ENCODE results near the gene RANBP3. TPM values are rescaled to one million over a fixed set of nuclear protein-coding genes. Genes with fewer than 3 reads are reported as not detected.

Gene RANBP3
- polyA plus RNA-seq, 1 of the 3 experiments (the other 2 are of a cell fraction) = 84.0 TPM

DNA sequence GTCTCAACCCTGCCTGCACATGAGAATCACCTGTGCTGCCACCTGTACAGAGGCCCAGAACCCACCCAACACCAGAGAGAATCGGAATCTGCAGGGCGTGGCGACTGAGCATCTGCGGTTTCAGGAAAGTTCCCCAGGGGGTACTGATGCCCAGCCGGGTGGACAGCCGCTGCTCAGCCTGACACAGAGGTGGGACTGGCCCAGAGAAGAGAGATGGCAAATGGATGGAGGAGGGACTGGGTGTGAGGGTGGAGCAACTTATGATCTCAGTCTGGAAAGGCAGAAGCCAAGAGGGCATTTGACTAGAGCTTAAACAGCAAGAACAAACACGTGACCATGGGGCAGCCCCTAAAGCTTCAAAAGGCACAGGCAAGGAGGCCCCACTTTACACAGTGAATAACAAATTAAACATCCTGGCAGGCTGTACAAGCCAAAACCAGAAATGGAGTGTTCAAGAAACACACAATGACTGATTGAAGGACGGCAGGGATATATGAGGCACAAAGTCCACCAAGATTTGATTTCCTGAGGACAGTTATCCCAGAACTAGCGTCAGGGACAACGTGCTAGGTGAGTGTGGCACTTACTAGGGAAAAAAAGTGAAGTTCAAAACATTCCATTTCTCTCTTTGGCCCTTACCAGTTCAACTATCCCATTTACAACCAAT lies 3.1 kb downstream of the RANBP3 start (continued):
- TF ChIP-seq, protein P1, sequence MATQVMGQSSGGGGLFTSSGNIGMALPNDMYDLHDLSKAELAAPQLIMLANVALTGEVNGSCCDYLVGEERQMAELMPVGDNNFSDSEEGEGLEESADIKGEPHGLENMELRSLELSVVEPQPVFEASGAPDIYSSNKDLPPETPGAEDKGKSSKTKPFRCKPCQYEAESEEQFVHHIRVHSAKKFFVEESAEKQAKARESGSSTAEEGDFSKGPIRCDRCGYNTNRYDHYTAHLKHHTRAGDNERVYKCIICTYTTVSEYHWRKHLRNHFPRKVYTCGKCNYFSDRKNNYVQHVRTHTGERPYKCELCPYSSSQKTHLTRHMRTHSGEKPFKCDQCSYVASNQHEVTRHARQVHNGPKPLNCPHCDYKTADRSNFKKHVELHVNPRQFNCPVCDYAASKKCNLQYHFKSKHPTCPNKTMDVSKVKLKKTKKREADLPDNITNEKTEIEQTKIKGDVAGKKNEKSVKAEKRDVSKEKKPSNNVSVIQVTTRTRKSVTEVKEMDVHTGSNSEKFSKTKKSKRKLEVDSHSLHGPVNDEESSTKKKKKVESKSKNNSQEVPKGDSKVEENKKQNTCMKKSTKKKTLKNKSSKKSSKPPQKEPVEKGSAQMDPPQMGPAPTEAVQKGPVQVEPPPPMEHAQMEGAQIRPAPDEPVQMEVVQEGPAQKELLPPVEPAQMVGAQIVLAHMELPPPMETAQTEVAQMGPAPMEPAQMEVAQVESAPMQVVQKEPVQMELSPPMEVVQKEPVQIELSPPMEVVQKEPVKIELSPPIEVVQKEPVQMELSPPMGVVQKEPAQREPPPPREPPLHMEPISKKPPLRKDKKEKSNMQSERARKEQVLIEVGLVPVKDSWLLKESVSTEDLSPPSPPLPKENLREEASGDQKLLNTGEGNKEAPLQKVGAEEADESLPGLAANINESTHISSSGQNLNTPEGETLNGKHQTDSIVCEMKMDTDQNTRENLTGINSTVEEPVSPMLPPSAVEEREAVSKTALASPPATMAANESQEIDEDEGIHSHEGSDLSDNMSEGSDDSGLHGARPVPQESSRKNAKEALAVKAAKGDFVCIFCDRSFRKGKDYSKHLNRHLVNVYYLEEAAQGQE (IDR thresholded peaks at IDR 0.05; ENCODE audit: low read depth, low read length) = no peak
- TF ChIP-seq, protein P2, sequence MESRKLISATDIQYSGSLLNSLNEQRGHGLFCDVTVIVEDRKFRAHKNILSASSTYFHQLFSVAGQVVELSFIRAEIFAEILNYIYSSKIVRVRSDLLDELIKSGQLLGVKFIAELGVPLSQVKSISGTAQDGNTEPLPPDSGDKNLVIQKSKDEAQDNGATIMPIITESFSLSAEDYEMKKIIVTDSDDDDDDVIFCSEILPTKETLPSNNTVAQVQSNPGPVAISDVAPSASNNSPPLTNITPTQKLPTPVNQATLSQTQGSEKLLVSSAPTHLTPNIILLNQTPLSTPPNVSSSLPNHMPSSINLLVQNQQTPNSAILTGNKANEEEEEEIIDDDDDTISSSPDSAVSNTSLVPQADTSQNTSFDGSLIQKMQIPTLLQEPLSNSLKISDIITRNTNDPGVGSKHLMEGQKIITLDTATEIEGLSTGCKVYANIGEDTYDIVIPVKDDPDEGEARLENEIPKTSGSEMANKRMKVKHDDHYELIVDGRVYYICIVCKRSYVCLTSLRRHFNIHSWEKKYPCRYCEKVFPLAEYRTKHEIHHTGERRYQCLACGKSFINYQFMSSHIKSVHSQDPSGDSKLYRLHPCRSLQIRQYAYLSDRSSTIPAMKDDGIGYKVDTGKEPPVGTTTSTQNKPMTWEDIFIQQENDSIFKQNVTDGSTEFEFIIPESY (IDR thresholded peaks at IDR 0.05; ENCODE audit: borderline replicate concordance, low read depth) = no peak

DNA sequence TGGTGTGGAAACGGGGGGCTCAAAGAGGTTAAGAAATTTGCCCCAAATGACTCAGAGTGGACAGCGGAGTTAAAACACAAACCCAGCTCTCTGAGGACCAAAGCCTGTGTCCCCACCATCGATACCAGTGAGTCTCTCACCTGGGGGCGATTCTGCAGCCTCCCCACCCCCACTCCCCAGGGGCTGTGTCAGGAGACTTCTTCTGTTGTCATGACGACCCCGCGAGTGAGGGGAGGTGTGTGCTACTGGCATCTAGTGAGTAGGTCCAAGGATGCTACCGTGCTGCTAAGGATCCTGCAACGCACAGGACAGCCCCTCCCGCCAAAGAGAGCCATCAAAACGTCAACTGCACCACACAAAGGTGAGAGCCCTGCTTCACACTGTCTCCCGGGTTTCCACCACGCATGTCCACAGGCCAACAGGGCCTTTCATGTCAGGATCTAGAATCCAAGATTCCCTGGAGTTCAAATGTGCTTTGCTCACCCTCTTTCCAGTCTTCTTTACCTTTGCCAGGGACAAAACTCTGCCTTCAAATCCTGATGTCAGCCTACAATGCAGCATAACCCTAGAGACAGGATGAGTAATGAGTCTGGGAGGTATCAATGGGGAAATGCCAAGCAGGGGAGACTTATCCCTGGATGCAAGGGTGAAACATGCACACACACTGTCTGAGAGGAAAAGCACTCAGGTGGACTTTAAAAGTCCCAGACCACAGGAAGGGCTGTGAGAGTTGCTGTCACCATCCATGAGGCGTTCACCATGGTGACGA lies 3.9 kb downstream of the RANBP3 start:
- POLR2A ChIA-PET = no interaction called here
- no peak overlapping the region for H3K27ac ChIP-seq (ENCODE audit: low read depth in 2 of 2, low read length in 1 of 2)
- H3K36me3 ChIP-seq (replicated peaks in 1 of 2; ENCODE audit: control insufficient read depth in 1 of 2, insufficient read depth in 2 of 2, low read length in 1 of 2) = peaks cover 23 to 38% of the 10 kb centered on the region in 2 experiments

DNA sequence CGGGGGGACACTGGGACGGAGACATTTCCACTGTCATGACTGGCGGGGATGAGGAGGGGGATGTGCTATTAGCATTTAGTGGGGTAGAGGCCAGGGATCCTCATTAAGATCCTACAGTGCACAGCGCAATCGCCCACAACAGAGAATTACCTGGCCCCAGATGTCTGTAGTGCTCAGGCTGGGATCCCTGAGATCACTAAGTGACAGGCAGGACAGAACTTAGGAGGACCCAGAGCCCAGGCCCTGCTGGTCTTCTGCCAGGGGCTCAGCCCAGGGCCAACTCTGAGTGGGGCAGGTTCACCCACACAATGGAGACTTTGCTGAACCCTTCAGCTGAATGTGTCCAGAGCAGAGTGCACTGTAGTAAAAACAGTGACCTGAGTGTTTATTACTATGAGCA lies 4.6 kb downstream of the RANBP3 start:
- no peak overlapping the region for H3K4me2 ChIP-seq
- H3K27me3 ChIP-seq (ENCODE audit: insufficient read depth) = no peaks in the 10 kb centered on the region
- no peak for DNase-seq
- H3K79me2 ChIP-seq (ENCODE audit: insufficient read depth) = peaks cover 97% of the 10 kb centered on the region
- peaks cover 0 to 20% of the 10 kb centered on the region in 2 experiments; a peak in 2 of 4 replicates for H3K4me1 ChIP-seq (ENCODE audit: control insufficient read depth in 1 of 2, insufficient read depth in 2 of 2, low read depth in 1 of 2, low read length in 1 of 2)
- peaks cover 2% of the 10 kb centered on the region for H3F3A ChIP-seq (replicated peaks; ENCODE audit: insufficient read depth)
- WGBS (ENCODE audit: low lambda C conversion rate) = 98% methylated on average over 5 of the region's 5 CpGs
- H3K9ac ChIP-seq = no peak overlapping the region
- CTCF ChIA-PET = interaction anchor here (2.1 to 3.9 kb wide), 2 partner anchors 14 to 169 kb away, joined by 9 to 18 read pairs; partner anchors contain the start of gene NRTN
- H3K9me2 ChIP-seq = no peaks in the 10 kb centered on the region
- no peak overlapping the region for H2AFZ ChIP-seq (ENCODE audit: low read depth)
- peaks cover 80% of the 10 kb centered on the region for H4K20me1 ChIP-seq (ENCODE audit: insufficient read depth)
- peaks cover 23 to 41% of the 10 kb centered on the region in 2 experiments for H3K36me3 ChIP-seq (replicated peaks in 1 of 2; ENCODE audit: control insufficient read depth in 1 of 2, insufficient read depth in 2 of 2, low read length in 1 of 2)
- H3K27ac ChIP-seq (ENCODE audit: low read depth in 2 of 2, low read length in 1 of 2) = no peak overlapping the region
- POLR2A ChIA-PET = no interaction called here
- no peak overlapping the region for H3K4me3 ChIP-seq (ENCODE audit: low read depth in 2 of 2, low read length in 1 of 2)
- TF ChIP-seq TEAD4 (IDR thresholded peaks at IDR 0.05; ENCODE audit: borderline replicate concordance, insufficient read depth) (no peak), MEF2A (IDR thresholded peaks at IDR 0.05; ENCODE audit: borderline replicate concordance, low read depth) (no peak), GABPA (IDR thresholded peaks at IDR 0.05; ENCODE audit: low read depth) (no peak), NFIC (IDR thresholded peaks at IDR 0.05; ENCODE audit: borderline replicate concordance) (no peak), FOXJ3 (CRISPR knock-in tag; IDR thresholded peaks at IDR 0.05) (no peak), TCF12 (IDR thresholded peaks at IDR 0.05) (no peak), FOSL2 (IDR thresholded peaks at IDR 0.05; ENCODE audit: borderline replicate concordance, low read depth) (no peak), RXRA (IDR thresholded peaks at IDR 0.05; ENCODE audit: borderline replicate concordance, low read depth) (no peak)
- TF ChIP-seq, protein P3, sequence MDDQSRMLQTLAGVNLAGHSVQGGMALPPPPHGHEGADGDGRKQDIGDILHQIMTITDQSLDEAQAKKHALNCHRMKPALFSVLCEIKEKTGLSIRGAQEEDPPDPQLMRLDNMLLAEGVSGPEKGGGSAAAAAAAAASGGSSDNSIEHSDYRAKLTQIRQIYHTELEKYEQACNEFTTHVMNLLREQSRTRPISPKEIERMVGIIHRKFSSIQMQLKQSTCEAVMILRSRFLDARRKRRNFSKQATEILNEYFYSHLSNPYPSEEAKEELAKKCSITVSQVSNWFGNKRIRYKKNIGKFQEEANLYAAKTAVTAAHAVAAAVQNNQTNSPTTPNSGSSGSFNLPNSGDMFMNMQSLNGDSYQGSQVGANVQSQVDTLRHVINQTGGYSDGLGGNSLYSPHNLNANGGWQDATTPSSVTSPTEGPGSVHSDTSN (IDR thresholded peaks at IDR 0.05) = no peak
- no peaks in the 10 kb centered on the region for H3K9me3 ChIP-seq

More for the DNA sequence above, 3.9 kb downstream of the RANBP3 start:
- WGBS (ENCODE audit: low lambda C conversion rate) = 97% methylated on average over 7 of the region's 15 CpGs
- CTCF ChIA-PET = interaction anchor here (1.3 to 3.9 kb wide), 3 partner anchors 13 to 170 kb away, joined by 3 to 18 read pairs (median 4); no protein-coding TSS in a partner anchor
- no peak for DNase-seq
- Histone ChIP-seq H4K20me1 (ENCODE audit: insufficient read depth) (peaks cover 73% of the 10 kb centered on the region), H3K79me2 (ENCODE audit: insufficient read depth) (peaks cover 97% of the 10 kb centered on the region), H3F3A (replicated peaks; ENCODE audit: insufficient read depth) (peaks cover 3% of the 10 kb centered on the region), H3K4me3 (ENCODE audit: low read depth in 2 of 2, low read length in 1 of 2) (no peak overlapping the region), H3K4me2 (no peak overlapping the region), H3K4me1 (ENCODE audit: control insufficient read depth in 1 of 2, insufficient read depth in 2 of 2, low read depth in 1 of 2, low read length in 1 of 2) (peaks cover 3 to 20% of the 10 kb centered on the region in 2 experiments; a peak in 2 of 4 replicates), H2AFZ (ENCODE audit: low read depth) (no peak overlapping the region), H3K9me3 (no peaks in the 10 kb centered on the region), H3K9ac (no peak overlapping the region), H3K27me3 (ENCODE audit: insufficient read depth) (no peaks in the 10 kb centered on the region), H3K9me2 (no peaks in the 10 kb centered on the region)
- TF ChIP-seq POLR2AphosphoS5 (IDR thresholded peaks at IDR 0.05; ENCODE audit: low read depth, low read length) = no peak
- no peak for TF ChIP-seq EP300 (IDR thresholded peaks at IDR 0.05; ENCODE audit: borderline replicate concordance in 1 of 2, low read depth in 1 of 2, low read length in 1 of 2)
- TF ChIP-seq SMC3 (IDR thresholded peaks at IDR 0.05; ENCODE audit: low read depth, low read length) = no peak
- TF ChIP-seq NFIC (IDR thresholded peaks at IDR 0.05; ENCODE audit: borderline replicate concordance) = no peak
- no peak for TF ChIP-seq RCOR1 (IDR thresholded peaks at IDR 0.05; ENCODE audit: low read length)
